ENCODE measurements around the gene DBT.

The DBT gene

DNA sequence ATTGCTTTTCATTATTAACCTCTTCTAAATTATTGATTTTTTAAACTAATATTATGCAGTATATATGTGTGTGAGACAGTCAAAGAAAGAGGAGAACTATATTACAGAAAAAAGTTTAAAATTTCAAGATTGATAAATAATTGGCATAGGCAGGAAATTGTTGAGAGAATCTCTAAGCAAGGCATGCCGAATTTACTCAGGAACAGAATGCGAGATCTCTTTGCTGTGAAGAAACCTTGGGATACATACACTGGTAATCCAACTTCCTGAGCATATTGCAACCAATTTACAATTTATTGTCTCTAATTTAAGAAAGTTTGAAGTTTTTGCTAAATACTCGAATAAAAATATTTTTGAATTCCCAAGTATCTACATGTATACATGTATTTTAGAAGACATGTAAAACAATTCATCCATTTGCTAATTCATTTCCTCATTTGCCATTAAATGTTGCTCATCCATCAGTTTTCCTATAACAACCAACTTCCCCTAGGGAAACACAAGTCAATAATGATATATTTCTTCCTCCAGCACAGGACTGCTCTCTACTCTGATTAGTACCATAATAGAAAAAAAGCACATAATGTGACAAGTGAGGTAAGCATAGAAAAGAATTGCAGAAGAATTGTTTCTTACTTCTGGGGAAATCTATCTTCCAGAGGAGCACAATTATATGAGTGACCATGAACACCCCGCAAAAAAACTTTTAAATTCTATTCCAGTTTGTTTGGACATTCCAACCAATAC, 72.2 kb downstream of the DBT start:
- Histone ChIP-seq H3K4me1 (ENCODE audit: insufficient read depth, low read length) (no peaks in the 10 kb centered on the region), H3K4me2 (ENCODE audit: insufficient read depth, low read length) (no peak overlapping the region), H2AFZ (ENCODE audit: low read depth, low read length) (no peak overlapping the region)

DNA sequence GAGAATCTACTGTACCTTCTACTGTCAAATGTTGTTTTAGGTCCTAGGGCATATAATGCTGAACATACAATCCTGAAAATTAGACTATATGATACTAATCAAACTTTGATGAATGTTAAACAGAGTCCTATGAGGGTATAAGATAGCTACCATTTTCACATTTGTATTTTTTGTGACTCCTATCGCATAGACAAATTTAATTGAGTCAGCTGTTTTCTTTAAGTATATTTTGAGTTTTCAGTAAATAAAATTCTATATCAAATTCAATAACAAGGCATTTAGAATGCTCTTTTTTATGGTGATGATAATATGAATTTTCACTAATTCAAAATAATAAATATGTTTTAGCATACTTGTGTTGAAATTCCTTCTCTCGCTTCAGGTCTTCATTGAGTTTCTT, 81.6 kb downstream of the DBT start:
- Histone ChIP-seq H4K20me1 (ENCODE audit: insufficient read depth, low read length) (no peaks in the 10 kb centered on the region), H2AFZ (ENCODE audit: low read depth, low read length) (no peak overlapping the region), H3K9ac (ENCODE audit: low read depth, low read length) (no peak overlapping the region), H3K27ac (ENCODE audit: low read length) (no peak overlapping the region), H3K4me3 (ENCODE audit: low read depth in 1 of 2, low read length in 2 of 2) (no peak overlapping the region), H3K9me3 (ENCODE audit: insufficient read depth, low read length, severe bottlenecking) (no peaks in the 10 kb centered on the region), H3K79me2 (ENCODE audit: insufficient read depth, low read length) (no peaks in the 10 kb centered on the region), H3K4me1 (ENCODE audit: insufficient read depth, low read length) (no peaks in the 10 kb centered on the region), H3K4me2 (ENCODE audit: insufficient read depth, low read length) (no peak overlapping the region), H3K36me3 (ENCODE audit: insufficient read depth, low read length) (no peaks in the 10 kb centered on the region), H3K27me3 (ENCODE audit: insufficient read depth, low read length, poor library complexity) (no peaks in the 10 kb centered on the region)
- no peak for ATAC-seq (ENCODE audit: insufficient read depth, low read depth)
- TF ChIP-seq EZH2 (IDR thresholded peaks at IDR 0.05; ENCODE audit: borderline replicate concordance, low read depth, low read length, severe bottlenecking) = no peak
- TF ChIP-seq, protein P1, sequence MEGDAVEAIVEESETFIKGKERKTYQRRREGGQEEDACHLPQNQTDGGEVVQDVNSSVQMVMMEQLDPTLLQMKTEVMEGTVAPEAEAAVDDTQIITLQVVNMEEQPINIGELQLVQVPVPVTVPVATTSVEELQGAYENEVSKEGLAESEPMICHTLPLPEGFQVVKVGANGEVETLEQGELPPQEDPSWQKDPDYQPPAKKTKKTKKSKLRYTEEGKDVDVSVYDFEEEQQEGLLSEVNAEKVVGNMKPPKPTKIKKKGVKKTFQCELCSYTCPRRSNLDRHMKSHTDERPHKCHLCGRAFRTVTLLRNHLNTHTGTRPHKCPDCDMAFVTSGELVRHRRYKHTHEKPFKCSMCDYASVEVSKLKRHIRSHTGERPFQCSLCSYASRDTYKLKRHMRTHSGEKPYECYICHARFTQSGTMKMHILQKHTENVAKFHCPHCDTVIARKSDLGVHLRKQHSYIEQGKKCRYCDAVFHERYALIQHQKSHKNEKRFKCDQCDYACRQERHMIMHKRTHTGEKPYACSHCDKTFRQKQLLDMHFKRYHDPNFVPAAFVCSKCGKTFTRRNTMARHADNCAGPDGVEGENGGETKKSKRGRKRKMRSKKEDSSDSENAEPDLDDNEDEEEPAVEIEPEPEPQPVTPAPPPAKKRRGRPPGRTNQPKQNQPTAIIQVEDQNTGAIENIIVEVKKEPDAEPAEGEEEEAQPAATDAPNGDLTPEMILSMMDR (IDR thresholded peaks at IDR 0.05; ENCODE audit: borderline replicate concordance, extremely low read depth, low read length, poor library complexity, severe bottlenecking) = no peak
- no peak for DNase-seq

More for the DNA sequence above, 72.2 kb downstream of the DBT start:
- H4K20me1 ChIP-seq (ENCODE audit: insufficient read depth, low read length) = no peaks in the 10 kb centered on the region
- H3K9ac ChIP-seq (ENCODE audit: low read depth, low read length) = no peak overlapping the region
- H3K79me2 ChIP-seq (ENCODE audit: insufficient read depth, low read length) = no peaks in the 10 kb centered on the region
- ATAC-seq (ENCODE audit: insufficient read depth, low read depth) (no peak), DNase-seq (no peak)
- H3K9me3 ChIP-seq (ENCODE audit: insufficient read depth, low read length, severe bottlenecking) = no peaks in the 10 kb centered on the region
- no peaks in the 10 kb centered on the region for H3K27me3 ChIP-seq (ENCODE audit: insufficient read depth, low read length, poor library complexity)
- H3K36me3 ChIP-seq (ENCODE audit: insufficient read depth, low read length) = no peaks in the 10 kb centered on the region
- no peak overlapping the region for H3K27ac ChIP-seq (ENCODE audit: low read length)
- TF ChIP-seq, protein P1 (IDR thresholded peaks at IDR 0.05; ENCODE audit: borderline replicate concordance, extremely low read depth, low read length, poor library complexity, severe bottlenecking) = no peak
- no peak for TF ChIP-seq EZH2 (IDR thresholded peaks at IDR 0.05; ENCODE audit: borderline replicate concordance, low read depth, low read length, severe bottlenecking)
- H3K4me3 ChIP-seq (ENCODE audit: low read depth in 1 of 2, low read length in 2 of 2) = no peak overlapping the region

DNA sequence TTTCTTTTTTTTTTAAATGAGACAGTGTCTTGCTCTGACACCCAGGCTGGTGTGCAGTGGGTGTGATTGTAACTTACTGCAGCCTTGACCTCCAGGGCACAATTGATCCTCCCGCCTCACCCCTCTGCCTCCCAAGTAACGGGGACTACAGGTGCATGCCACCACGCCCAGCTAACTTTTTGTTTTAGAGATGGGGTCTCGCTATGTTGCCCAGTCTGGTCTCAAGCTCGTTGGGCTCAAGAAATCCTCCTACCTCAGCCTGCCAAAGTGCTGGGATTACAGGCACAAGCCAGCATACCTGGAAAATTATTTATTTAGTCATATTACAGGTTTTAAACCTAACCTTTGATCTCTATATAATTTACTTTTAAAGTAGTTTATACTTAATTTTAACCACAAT, 84.9 kb downstream of the DBT start:
- Histone ChIP-seq H3K4me1 (ENCODE audit: insufficient read depth, low read length) (no peaks in the 10 kb centered on the region), H2AFZ (ENCODE audit: low read depth, low read length) (no peak overlapping the region), H3K27ac (ENCODE audit: low read length) (no peak overlapping the region), H3K27me3 (ENCODE audit: insufficient read depth, low read length, poor library complexity) (no peaks in the 10 kb centered on the region), H4K20me1 (ENCODE audit: insufficient read depth, low read length) (no peaks in the 10 kb centered on the region), H3K4me3 (ENCODE audit: low read depth in 1 of 2, low read length in 2 of 2) (no peak overlapping the region), H3K79me2 (ENCODE audit: insufficient read depth, low read length) (no peaks in the 10 kb centered on the region), H3K9ac (ENCODE audit: low read depth, low read length) (no peak overlapping the region), H3K9me3 (ENCODE audit: insufficient read depth, low read length, severe bottlenecking) (no peaks in the 10 kb centered on the region), H3K36me3 (ENCODE audit: insufficient read depth, low read length) (no peaks in the 10 kb centered on the region), H3K4me2 (ENCODE audit: insufficient read depth, low read length) (no peak overlapping the region)
- ATAC-seq (ENCODE audit: insufficient read depth, low read depth) = no peak
- no peak for DNase-seq
- no peak for TF ChIP-seq EZH2 (IDR thresholded peaks at IDR 0.05; ENCODE audit: borderline replicate concordance, low read depth, low read length, severe bottlenecking)
- TF ChIP-seq, protein P1 (IDR thresholded peaks at IDR 0.05; ENCODE audit: borderline replicate concordance, extremely low read depth, low read length, poor library complexity, severe bottlenecking) = no peak
